K562 (cell line): ENCODE results near the gene ZNF562. TPM values are rescaled to one million over a fixed set of nuclear protein-coding genes. Genes with fewer than 3 reads are reported as not detected.

Experiments used
- ATAC-seq: fragments of 200-7000 bp; cut with Tn5 transposase; 3 replicates; pipeline ENCODE4 v1.9.1; 2020; ENCODE audit warnings: moderate library complexity
- BruUV-seq: library from RNA; stranded (reverse); fragments of 400-500 nt; replicated peaks from 2 replicates; lab custom pipeline; 2021; lab: Mats Ljungman, UMichigan
- CTCF ChIA-PET: fragments of 300-600 bp; formaldehyde crosslinking; extraction: SDS; loops from one replicate; lab custom pipeline; 2021; ENCODE audit warnings: low intra/inter-chr PET ratio; lab: Yijun Ruan, JAX
- POLR2A ChIA-PET: fragments of 300-600, 350-650 bp; sonication (Branson Sonifier 250); formaldehyde crosslinking; extraction: SDS; loops from one replicate; lab custom pipeline; 2021; ENCODE audit warnings: antibody characterized with exemption, inconsistent platforms; lab: Yijun Ruan, JAX
- DNase-seq, 4 experiments: peaks; one replicate each; pipeline versions ENCODE4 v3.0.0 to v3.0.0-alpha.2; 2011 to 2018; ENCODE audit warnings: low spot score in 3 of 4, mixed read lengths in 3 of 4; ENCODE audit errors: extremely low read depth in 1 of 4
- FAIRE-seq: peaks from 2 replicates; lab custom pipeline; 2011; peaks lifted over from hg19 to GRCh38; lab: Jason Lieb, UNC
- H2AFZ ChIP-seq: 2 replicates; pipeline ENCODE4 v1.6.0; 2011; ENCODE audit warnings: low read depth, low read length, control low read depth, inconsistent platforms
- H3K27ac ChIP-seq: fragments of 200-600 bp; 3 replicates; pipeline ENCODE4 v1.8.0; 2011; ENCODE audit warnings: low read depth, mild to moderate bottlenecking, control low read depth, inconsistent platforms, low read length, moderate library complexity, mixed read lengths; ENCODE audit errors: extremely low read depth
- H3K27me3 ChIP-seq, 2 experiments: fragments of 300-600 bp in 1 of 2; 2 replicates in 1 of 2; 3 replicates in 1 of 2; pipeline versions ENCODE4 v1.6.0 to v1.8.0; 2011; ENCODE audit warnings: inconsistent platforms in 2 of 2, low read length in 2 of 2, mild to moderate bottlenecking in 1 of 2, mixed read lengths in 1 of 2, moderate library complexity in 1 of 2; ENCODE audit not compliant: control insufficient read depth in 2 of 2, insufficient read depth in 2 of 2
- H3K36me3 ChIP-seq: fragments of 300-600 bp; 3 replicates; pipeline ENCODE4 v1.8.0; 2011; ENCODE audit warnings: mild to moderate bottlenecking, low read length, inconsistent platforms; ENCODE audit not compliant: control insufficient read depth, insufficient read depth
- H3K4me1 ChIP-seq, 2 experiments: fragments of 200-600 bp in 1 of 2; replicated peaks in 1 of 2; 2 replicates in 1 of 2; 3 replicates in 1 of 2; pipeline versions ENCODE4 v1.5.1 to v1.8.0; 2011; ENCODE audit warnings: inconsistent platforms in 2 of 2, low read length in 2 of 2, mild to moderate bottlenecking in 1 of 2, mixed read lengths in 1 of 2, moderate library complexity in 1 of 2; ENCODE audit not compliant: control insufficient read depth in 2 of 2, insufficient read depth in 2 of 2
- H3K4me2 ChIP-seq: 2 replicates; pipeline ENCODE4 v1.6.1; 2011; ENCODE audit warnings: low read length, control low read depth, inconsistent platforms, mixed read lengths; ENCODE audit not compliant: insufficient read depth
- H3K4me3 ChIP-seq: fragments of 200-600 bp; sonication (generic), shearing (Covaris generic); 2 replicates; pipeline ENCODE4 v1.5.1; 2016; ENCODE audit warnings: control low read depth, inconsistent platforms
- H3K79me2 ChIP-seq: fragments of 200-600 bp; 3 replicates; pipeline ENCODE4 v1.8.0; 2011; ENCODE audit warnings: low read length, inconsistent platforms; ENCODE audit not compliant: control insufficient read depth, insufficient read depth
- H3K9ac ChIP-seq, 2 experiments: 2 replicates each; pipeline versions ENCODE4 v1.6.0 to v1.6.1; 2011; ENCODE audit warnings: low read depth in 2 of 2, low read length in 2 of 2, control low read depth in 1 of 2, inconsistent platforms in 1 of 2, mild to moderate bottlenecking in 1 of 2, mixed read lengths in 1 of 2; ENCODE audit not compliant: insufficient read depth in 1 of 2
- H3K9me1 ChIP-seq: one replicate; pipeline ENCODE4 v1.6.0; 2011; ENCODE audit warnings: inconsistent platforms, mild to moderate bottlenecking, low read length, moderate library complexity; ENCODE audit not compliant: control insufficient read depth, insufficient read depth
- H3K9me3 ChIP-seq: replicated peaks from 2 replicates; pipeline ENCODE4 v1.5.1; 2011; ENCODE audit warnings: low read depth, low read length, inconsistent platforms; ENCODE audit not compliant: control insufficient read depth, insufficient read depth
- H4K20me1 ChIP-seq: replicated peaks from 2 replicates; pipeline ENCODE4 v1.6.1; 2011; ENCODE audit warnings: low read length, inconsistent platforms, mixed read lengths; ENCODE audit not compliant: control insufficient read depth, insufficient read depth
- CBX3 ChIP-seq, 2 experiments: IDR thresholded peaks; 1 replicate in 1 of 2; 2 replicates in 1 of 2; pipeline ENCODE4 v1.6.1; 2012; ENCODE audit warnings: inconsistent platforms in 2 of 2, low read length in 2 of 2, borderline replicate concordance in 1 of 2, control low read depth in 1 of 2
- CBX5 ChIP-seq: IDR thresholded peaks from 2 replicates; pipeline ENCODE4 v1.6.1; 2014; ENCODE audit warnings: low read depth, borderline replicate concordance
- DDX20 ChIP-seq: fragments of 450-650 bp; IDR thresholded peaks from 2 replicates; pipeline ENCODE4 v1.6.1; 2016; ENCODE audit warnings: missing genetic modification characterization, low read depth, mild to moderate bottlenecking, missing compliant biosample characterization, moderate library complexity
- FOXM1 ChIP-seq, 2 experiments: fragments of 450-650 bp in 1 of 2; sonication (generic) in 1 of 2; formaldehyde crosslinking in 1 of 2; IDR thresholded peaks; 2 replicates each; pipeline versions ENCODE4 v1.6.1 to v1.9.0; 2017 to 2022; ENCODE audit warnings: low read depth in 2 of 2, mild to moderate bottlenecking in 2 of 2, missing genetic modification reagents in 1 of 2, moderate library complexity in 1 of 2
- TFAP4 ChIP-seq: sonication (generic); formaldehyde crosslinking; IDR thresholded peaks from 2 replicates; pipeline ENCODE4 v1.8.0; 2022; ENCODE audit warnings: missing genetic modification reagents, mild to moderate bottlenecking, moderate library complexity, borderline replicate concordance
- TRIM24 ChIP-seq, 2 experiments: fragments of 450-650 bp; IDR thresholded peaks; 2 replicates each; pipeline ENCODE4 v1.6.1; 2016
- ZNF280A ChIP-seq: fragments of 450-650 bp; IDR thresholded peaks from 2 replicates; pipeline ENCODE4 v1.6.1; 2018; ENCODE audit warnings: mild to moderate bottlenecking, low read depth; ENCODE audit not compliant: partially characterized antibody
- ZNF57 ChIP-seq: fragments of 450-650 bp; formaldehyde crosslinking; IDR thresholded peaks from 2 replicates; pipeline ENCODE4 v1.4.0; 2020; ENCODE audit warnings: mild to moderate bottlenecking, moderate library complexity
- ZNF707 ChIP-seq: fragments of 250-450 bp; sonication (Bioruptor Pico); conservative IDR thresholded peaks from 2 replicates; pipeline ENCODE4 v1.8.0; 2022; ENCODE audit warnings: inconsistent platforms, mild to moderate bottlenecking, moderate library complexity
- WGBS: fragments of 100-300 bp; shearing (Covaris generic); methylation state at CpG from one replicate; pipeline ENCODE4 v1.1.6; 2016; ENCODE audit warnings: low coverage, mixed read lengths; ENCODE audit not compliant: insufficient coverage; ENCODE audit errors: missing lambda C conversion rate; 5-methylcytosine and 5-hydroxymethylcytosine counted together
- in situ Hi-C: fragments of 300-500 bp; cut with MboI; formaldehyde crosslinking; loops from 4 replicates; pipeline ENCODE4 v1.15.0; 2018; ENCODE audit warnings: inconsistent platforms, mixed read lengths
- intact Hi-C: fragments of 100-400 bp; cut with micrococcal nuclease; formaldehyde crosslinking; loops from 2 replicates; pipeline ENCODE4 v1.14.2; 2022
- polyA plus RNA-seq, 8 experiments: library from polyadenylated mRNA; depleted of rRNA in 4 of 8; stranded (reverse) in 5 of 8; unstranded in 3 of 8; fragments of >200 nt; fragmentation: Nextera tagmentation in 2 of 8; fragmentation: Illumina TruSeq in 1 of 8; extraction: Ambion mirVana in 2 of 8; extraction: Trizol in 1 of 8; gene quantifications; 2 replicates each; pipeline versions ENCODE4 v1.2.1 to v1.2.3, GENCODE V29; 2011 to 2014; ENCODE audit warnings: inconsistent platforms in 1 of 8, missing spikeins in 1 of 8
- total RNA-seq, 7 experiments: library from RNA; depleted of rRNA in 6 of 7; stranded (reverse); fragments of >200 nt in 6 of 7; fragmentation: Illumina TruSeq in 2 of 7; extraction: Trizol in 2 of 7; gene quantifications; 2 replicates each; pipeline versions ENCODE4 v1.2.1 to v1.2.3, GENCODE V29; 2011 to 2021; ENCODE audit warnings: low replicate concordance in 1 of 7

The ZNF562 gene
- total and polyA plus RNA-seq, 9 of the 15 experiments (the other 6 are each of a cell fraction or from before 2014, with no cell fraction given), result 11.8 to 46.9 (median 20.8) TPM

- Histone ChIP-seq H3K4me1 (no peaks in the 10 kb centered on the region), H3K9me1 (no peaks in the 10 kb centered on the region), H2AFZ (no peak overlapping the region), H4K20me1 (no peaks in the 10 kb centered on the region), H3K27ac (no peak overlapping the region), H3K9me3 (no peaks in the 10 kb centered on the region; the same call in none of the 2 replicates), H3K79me2 (no peaks in the 10 kb centered on the region), H3K27me3 (no peaks in the 10 kb centered on the region), H3K9ac (no peak overlapping the region), H3K4me2 (no peak overlapping the region), H3K36me3 (no peaks in the 10 kb centered on the region), H3K4me3 (no peak overlapping the region)
- in situ Hi-C loops (no loop called here), intact Hi-C loops (no loop called here)
- POLR2A ChIA-PET, result interaction anchor here (1.0 kb wide), 1 partner anchor 100 kb away, joined by 3 read pairs; no protein-coding TSS in a partner anchor
- no TSS peak for BruUV-seq
- FAIRE-seq, result no peak
- DNase-seq, result no peak
- ATAC-seq, result no peak
- CTCF ChIA-PET, result interaction anchor here (0.6 kb wide), 1 partner anchor 150 kb away, joined by 4 read pairs; no protein-coding TSS in a partner anchor
- 51% methylated on average over 5 of the region's 5 CpGs for WGBS
- TF ChIP-seq FOXM1 (IDR thresholded peaks at IDR 0.05; ENCODE audit: low read depth), result no peak
- TF ChIP-seq FOXM1 (CRISPR knock-in tag; IDR thresholded peaks at IDR 0.05; ENCODE audit: low read depth), result no peak
- peak; percentile 80; the same call in 1 of the 2 replicates for TF ChIP-seq CBX5
- TF ChIP-seq TRIM24 (IDR thresholded peaks at IDR 0.05), result peak in 1 of 2 experiments; percentile 13; a peak in 1 of 4 replicates
- TF ChIP-seq CBX3 (IDR thresholded peaks at IDR 0.05; ENCODE audit: borderline replicate concordance in 1 of 2, low read length in 2 of 2), result peak in 1 of 2 experiments; percentile 53; a peak in 1 of 3 replicates
- TF ChIP-seq ZNF707 (CRISPR knock-in tag), result no peak
- TF ChIP-seq ZNF57 (CRISPR knock-in tag), result peak; percentile 99
- no peak for TF ChIP-seq DDX20 (tag)
- peak; percentile 42 for TF ChIP-seq ZNF280A
- no peak for TF ChIP-seq TFAP4
- TF ChIP-seq, all 486 proteins: peak for 5
Observed at GRCh38 chr19:9636018-9636417, 38.9 kb downstream of the ZNF562 start.
